ENCODE measurements around the gene DIO3.

Gene DIO3

GRCh38 chr14:101579372-101580080 is 18.2 kb downstream of the DIO3 start:
- Histone ChIP-seq H3K27me3 (replicated peaks; ENCODE audit: control insufficient read depth, insufficient read depth, low read length, poor library complexity, severe bottlenecking) (no peaks in the 10 kb centered on the region), H3K4me3 (ENCODE audit: insufficient read depth, low read depth, low read length, poor library complexity, severe bottlenecking) (no peak overlapping the region), H3K9me3 (ENCODE audit: control insufficient read depth, low read length) (no peaks in the 10 kb centered on the region), H3K36me3 (ENCODE audit: control insufficient read depth, insufficient read depth, low read length) (no peaks in the 10 kb centered on the region), H3K4me1 (ENCODE audit: control insufficient read depth, insufficient read depth, low read length, poor library complexity, severe bottlenecking) (no peaks in the 10 kb centered on the region), H3K27ac (ENCODE audit: insufficient read depth, low read length, poor library complexity, severe bottlenecking) (no peak overlapping the region)
- no peak for DNase-seq

- H3K4me1 ChIP-seq (ENCODE audit: control insufficient read depth, insufficient read depth, low read length, poor library complexity, severe bottlenecking): no peaks in the 10 kb centered on the region
- no peak overlapping the region for H3K4me3 ChIP-seq (ENCODE audit: insufficient read depth, low read depth, low read length, poor library complexity, severe bottlenecking)
- no peaks in the 10 kb centered on the region for H3K9me3 ChIP-seq (ENCODE audit: control insufficient read depth, low read length)
- no peaks in the 10 kb centered on the region for H3K36me3 ChIP-seq (ENCODE audit: control insufficient read depth, insufficient read depth, low read length)
- no peaks in the 10 kb centered on the region for H3K27me3 ChIP-seq (replicated peaks; ENCODE audit: control insufficient read depth, insufficient read depth, low read length, poor library complexity, severe bottlenecking)
- no peak for DNase-seq
- no peak overlapping the region for H3K27ac ChIP-seq (ENCODE audit: insufficient read depth, low read length, poor library complexity, severe bottlenecking)
Measured at GRCh38 chr14:101581806-101582205, 20.5 kb downstream of the DIO3 start.

GRCh38 chr14:101582294-101582693 is 21.0 kb downstream of the DIO3 start:
- no peaks in the 10 kb centered on the region for H3K4me1 ChIP-seq (ENCODE audit: control insufficient read depth, insufficient read depth, low read length, poor library complexity, severe bottlenecking)
- H3K27me3 ChIP-seq (replicated peaks; ENCODE audit: control insufficient read depth, insufficient read depth, low read length, poor library complexity, severe bottlenecking): no peaks in the 10 kb centered on the region
- H3K27ac ChIP-seq (ENCODE audit: insufficient read depth, low read length, poor library complexity, severe bottlenecking): no peak overlapping the region
- no peaks in the 10 kb centered on the region for H3K36me3 ChIP-seq (ENCODE audit: control insufficient read depth, insufficient read depth, low read length)
- H3K4me3 ChIP-seq (ENCODE audit: insufficient read depth, low read depth, low read length, poor library complexity, severe bottlenecking): no peak overlapping the region
- H3K9me3 ChIP-seq (ENCODE audit: control insufficient read depth, low read length): no peaks in the 10 kb centered on the region
- DNase-seq: no peak

GRCh38 chr14:101583006-101583714 is 21.9 kb downstream of the DIO3 start:
- Histone ChIP-seq H3K4me1 (ENCODE audit: control insufficient read depth, insufficient read depth, low read length, poor library complexity, severe bottlenecking) (no peaks in the 10 kb centered on the region), H3K4me3 (ENCODE audit: insufficient read depth, low read depth, low read length, poor library complexity, severe bottlenecking) (no peak overlapping the region), H3K9me3 (ENCODE audit: control insufficient read depth, low read length) (no peaks in the 10 kb centered on the region), H3K27ac (ENCODE audit: insufficient read depth, low read length, poor library complexity, severe bottlenecking) (no peak overlapping the region), H3K36me3 (ENCODE audit: control insufficient read depth, insufficient read depth, low read length) (no peaks in the 10 kb centered on the region), H3K27me3 (replicated peaks; ENCODE audit: control insufficient read depth, insufficient read depth, low read length, poor library complexity, severe bottlenecking) (no peaks in the 10 kb centered on the region)
- no peak for DNase-seq

GRCh38 chr14:101583715-101584054 is 22.4 kb downstream of the DIO3 start:
- Histone ChIP-seq H3K27ac (ENCODE audit: insufficient read depth, low read length, poor library complexity, severe bottlenecking) (no peak overlapping the region), H3K9me3 (ENCODE audit: control insufficient read depth, low read length) (no peaks in the 10 kb centered on the region), H3K4me1 (ENCODE audit: control insufficient read depth, insufficient read depth, low read length, poor library complexity, severe bottlenecking) (no peaks in the 10 kb centered on the region), H3K27me3 (replicated peaks; ENCODE audit: control insufficient read depth, insufficient read depth, low read length, poor library complexity, severe bottlenecking) (no peaks in the 10 kb centered on the region), H3K4me3 (ENCODE audit: insufficient read depth, low read depth, low read length, poor library complexity, severe bottlenecking) (no peak overlapping the region), H3K36me3 (ENCODE audit: control insufficient read depth, insufficient read depth, low read length) (no peaks in the 10 kb centered on the region)
- DNase-seq: no peak

GRCh38 chr14:101584055-101584859 is 23.0 kb downstream of the DIO3 start:
- no peak for DNase-seq
- Histone ChIP-seq H3K36me3 (ENCODE audit: control insufficient read depth, insufficient read depth, low read length) (no peaks in the 10 kb centered on the region), H3K4me3 (ENCODE audit: insufficient read depth, low read depth, low read length, poor library complexity, severe bottlenecking) (no peak overlapping the region), H3K4me1 (ENCODE audit: control insufficient read depth, insufficient read depth, low read length, poor library complexity, severe bottlenecking) (no peaks in the 10 kb centered on the region), H3K27ac (ENCODE audit: insufficient read depth, low read length, poor library complexity, severe bottlenecking) (no peak overlapping the region), H3K27me3 (replicated peaks; ENCODE audit: control insufficient read depth, insufficient read depth, low read length, poor library complexity, severe bottlenecking) (no peaks in the 10 kb centered on the region), H3K9me3 (ENCODE audit: control insufficient read depth, low read length) (no peaks in the 10 kb centered on the region)

GRCh38 chr14:101585211-101585610 is 23.9 kb downstream of the DIO3 start:
- Histone ChIP-seq H3K27ac (ENCODE audit: insufficient read depth, low read length, poor library complexity, severe bottlenecking) (no peak overlapping the region), H3K9me3 (ENCODE audit: control insufficient read depth, low read length) (no peaks in the 10 kb centered on the region), H3K4me3 (ENCODE audit: insufficient read depth, low read depth, low read length, poor library complexity, severe bottlenecking) (no peak overlapping the region), H3K27me3 (replicated peaks; ENCODE audit: control insufficient read depth, insufficient read depth, low read length, poor library complexity, severe bottlenecking) (no peaks in the 10 kb centered on the region), H3K36me3 (ENCODE audit: control insufficient read depth, insufficient read depth, low read length) (no peaks in the 10 kb centered on the region), H3K4me1 (ENCODE audit: control insufficient read depth, insufficient read depth, low read length, poor library complexity, severe bottlenecking) (no peaks in the 10 kb centered on the region)
- DNase-seq: no peak

GRCh38 chr14:101586531-101587430 is 25.5 kb downstream of the DIO3 start:
- Histone ChIP-seq H3K36me3 (ENCODE audit: control insufficient read depth, insufficient read depth, low read length) (no peaks in the 10 kb centered on the region), H3K9me3 (ENCODE audit: control insufficient read depth, low read length) (no peaks in the 10 kb centered on the region), H3K27ac (ENCODE audit: insufficient read depth, low read length, poor library complexity, severe bottlenecking) (no peak overlapping the region), H3K27me3 (replicated peaks; ENCODE audit: control insufficient read depth, insufficient read depth, low read length, poor library complexity, severe bottlenecking) (no peaks in the 10 kb centered on the region), H3K4me3 (ENCODE audit: insufficient read depth, low read depth, low read length, poor library complexity, severe bottlenecking) (no peak overlapping the region), H3K4me1 (ENCODE audit: control insufficient read depth, insufficient read depth, low read length, poor library complexity, severe bottlenecking) (no peaks in the 10 kb centered on the region)
- no peak for DNase-seq

- Histone ChIP-seq H3K4me3 (ENCODE audit: insufficient read depth, low read depth, low read length, poor library complexity, severe bottlenecking) (no peak overlapping the region), H3K27ac (ENCODE audit: insufficient read depth, low read length, poor library complexity, severe bottlenecking) (no peak overlapping the region), H3K27me3 (replicated peaks; ENCODE audit: control insufficient read depth, insufficient read depth, low read length, poor library complexity, severe bottlenecking) (no peaks in the 10 kb centered on the region), H3K9me3 (ENCODE audit: control insufficient read depth, low read length) (no peaks in the 10 kb centered on the region), H3K4me1 (ENCODE audit: control insufficient read depth, insufficient read depth, low read length, poor library complexity, severe bottlenecking) (no peaks in the 10 kb centered on the region), H3K36me3 (ENCODE audit: control insufficient read depth, insufficient read depth, low read length) (no peaks in the 10 kb centered on the region)
- DNase-seq: no peak
Measured at GRCh38 chr14:101587441-101587911, 26.2 kb downstream of the DIO3 start.

All from effector memory CD4-positive, alpha-beta T cell (primary cell).